ENCODE measurements around the gene VAV1. TPM values are rescaled to one million over a fixed set of nuclear protein-coding genes. Genes with fewer than 3 reads are reported as not detected.

Gene VAV1
- total and polyA plus RNA-seq, 9 of the 15 experiments (the other 6 are each of a cell fraction or from before 2014, with no cell fraction given) = 0.46 to 20.1 (median 11.1) TPM

GRCh38 chr19:6734096-6734696 lies 38.3 kb upstream of the VAV1 start (continued):
- TF ChIP-seq ZBTB40 (IDR thresholded peaks at IDR 0.05) = peak; percentile 61
- TF ChIP-seq ZBTB40 (CRISPR knock-in tag; IDR thresholded peaks at IDR 0.05) = no peak
- TF ChIP-seq FOXO4 (CRISPR knock-in tag; IDR thresholded peaks at IDR 0.05) = no peak
- no peak for TF ChIP-seq STAT5A (IDR thresholded peaks at IDR 0.05; ENCODE audit: borderline replicate concordance, low read length)
- no peak for TF ChIP-seq PCBP2 (IDR thresholded peaks at IDR 0.05; ENCODE audit: low read depth, low read length, poor library complexity, severe bottlenecking)
- peak; percentile 39 for TF ChIP-seq VEZF1 (CRISPR knock-in tag; IDR thresholded peaks at IDR 0.05)
- no peak for TF ChIP-seq TAF7 (tag; IDR thresholded peaks at IDR 0.05)
- TF ChIP-seq CREB3L1 (IDR thresholded peaks at IDR 0.05; ENCODE audit: borderline replicate concordance, low read depth) = no peak
- peak; percentile 78 for TF ChIP-seq EGR1 (conservative IDR thresholded peaks at IDR 0.05)
- TF ChIP-seq ATF3 (IDR thresholded peaks at IDR 0.05) = peak; percentile 19; the same call in 1 of the 2 replicates
- TF ChIP-seq ATF3 (CRISPR knock-in tag; conservative IDR thresholded peaks at IDR 0.05) = no peak
- TF ChIP-seq KDM1A (IDR thresholded peaks at IDR 0.05) = peak; percentile 85 to 86; a peak in 3 of 4 replicates
- TF ChIP-seq FOXK2 (conservative IDR thresholded peaks at IDR 0.05 in 1 of 2, IDR thresholded peaks at IDR 0.05 in 1 of 2; ENCODE audit: low read depth in 2 of 2) = peak in 1 of 2 experiments; percentile 42; a peak in 1 of 4 replicates

All from K562 (cell line).